SU-DHL-6 (cell line): Measurements from ENCODE around the gene TAS1R2.

ENCODE experiments used
- EZH2phosphoT487 ChIP-seq: fragments of 200-600 bp; sonication (generic), shearing (Covaris generic); conservative IDR thresholded peaks from 2 replicates; pipeline ENCODE4 v1.6.1; 2018; ENCODE audit warnings: mild to moderate bottlenecking, antibody characterized with exemption, low read length, moderate library complexity, mixed read lengths
- TF ChIP-seq, protein P1 (sequence below): fragments of 200-600 bp; sonication (generic); IDR thresholded peaks from one replicate; pipeline ENCODE4 v1.5.1; 2017; ENCODE audit warnings: antibody characterized with exemption, mild to moderate bottlenecking, low read length, moderate library complexity; ENCODE audit not compliant: insufficient read depth, poor library complexity, severe bottlenecking

DNA sequence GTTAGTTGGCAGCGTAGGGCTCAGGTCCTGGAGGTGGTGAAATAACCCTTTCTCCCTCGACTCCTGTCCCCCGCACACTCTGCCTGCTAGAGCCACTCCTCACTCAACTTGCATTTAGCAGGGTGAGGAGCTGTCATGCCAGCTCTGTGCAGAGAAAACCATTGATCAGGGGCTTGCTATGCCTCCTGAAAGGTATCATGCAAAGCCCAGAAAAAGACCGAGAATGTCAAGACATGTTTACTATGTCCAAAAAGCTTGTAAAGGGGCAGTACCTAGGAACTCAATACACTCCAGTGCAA is 24.9 kb upstream of the TAS1R2 start:
- TF ChIP-seq, protein P1, sequence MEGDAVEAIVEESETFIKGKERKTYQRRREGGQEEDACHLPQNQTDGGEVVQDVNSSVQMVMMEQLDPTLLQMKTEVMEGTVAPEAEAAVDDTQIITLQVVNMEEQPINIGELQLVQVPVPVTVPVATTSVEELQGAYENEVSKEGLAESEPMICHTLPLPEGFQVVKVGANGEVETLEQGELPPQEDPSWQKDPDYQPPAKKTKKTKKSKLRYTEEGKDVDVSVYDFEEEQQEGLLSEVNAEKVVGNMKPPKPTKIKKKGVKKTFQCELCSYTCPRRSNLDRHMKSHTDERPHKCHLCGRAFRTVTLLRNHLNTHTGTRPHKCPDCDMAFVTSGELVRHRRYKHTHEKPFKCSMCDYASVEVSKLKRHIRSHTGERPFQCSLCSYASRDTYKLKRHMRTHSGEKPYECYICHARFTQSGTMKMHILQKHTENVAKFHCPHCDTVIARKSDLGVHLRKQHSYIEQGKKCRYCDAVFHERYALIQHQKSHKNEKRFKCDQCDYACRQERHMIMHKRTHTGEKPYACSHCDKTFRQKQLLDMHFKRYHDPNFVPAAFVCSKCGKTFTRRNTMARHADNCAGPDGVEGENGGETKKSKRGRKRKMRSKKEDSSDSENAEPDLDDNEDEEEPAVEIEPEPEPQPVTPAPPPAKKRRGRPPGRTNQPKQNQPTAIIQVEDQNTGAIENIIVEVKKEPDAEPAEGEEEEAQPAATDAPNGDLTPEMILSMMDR, result no peak
- no peak for TF ChIP-seq EZH2phosphoT487
